ENCODE results near the gene RPL29. TPM values are rescaled to one million over a fixed set of nuclear protein-coding genes. Genes with fewer than 3 reads are reported as not detected.

The RPL29 gene
- total RNA-seq, 1 donor from 2014 or later: 588 TPM

DNA sequence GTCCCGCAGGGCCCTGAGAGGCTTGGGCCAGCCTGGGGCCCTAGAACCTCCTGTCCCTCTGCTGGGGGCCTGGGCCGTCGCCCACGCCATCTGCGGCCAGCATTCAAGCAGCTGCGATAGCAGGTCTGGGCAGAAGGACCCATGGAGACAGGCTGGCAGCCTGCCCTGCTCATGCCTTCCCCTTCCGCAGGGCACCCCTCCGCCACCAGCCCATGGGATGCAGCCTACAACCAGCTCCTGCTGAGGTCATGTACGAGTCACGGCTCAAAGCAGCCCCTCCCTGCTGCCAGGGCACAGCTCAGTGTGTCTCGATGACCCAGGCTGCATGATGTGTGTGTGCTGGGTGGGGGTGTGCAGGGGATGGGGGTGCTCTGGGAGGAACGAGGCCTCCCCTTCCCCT is 32.9 kb upstream of the RPL29 start:
- H3K27me3 Mint-ChIP-seq (ENCODE audit: unreplicated experiment): peaks cover 24% of the 10 kb centered on the region
- TF ChIP-seq, protein P1, sequence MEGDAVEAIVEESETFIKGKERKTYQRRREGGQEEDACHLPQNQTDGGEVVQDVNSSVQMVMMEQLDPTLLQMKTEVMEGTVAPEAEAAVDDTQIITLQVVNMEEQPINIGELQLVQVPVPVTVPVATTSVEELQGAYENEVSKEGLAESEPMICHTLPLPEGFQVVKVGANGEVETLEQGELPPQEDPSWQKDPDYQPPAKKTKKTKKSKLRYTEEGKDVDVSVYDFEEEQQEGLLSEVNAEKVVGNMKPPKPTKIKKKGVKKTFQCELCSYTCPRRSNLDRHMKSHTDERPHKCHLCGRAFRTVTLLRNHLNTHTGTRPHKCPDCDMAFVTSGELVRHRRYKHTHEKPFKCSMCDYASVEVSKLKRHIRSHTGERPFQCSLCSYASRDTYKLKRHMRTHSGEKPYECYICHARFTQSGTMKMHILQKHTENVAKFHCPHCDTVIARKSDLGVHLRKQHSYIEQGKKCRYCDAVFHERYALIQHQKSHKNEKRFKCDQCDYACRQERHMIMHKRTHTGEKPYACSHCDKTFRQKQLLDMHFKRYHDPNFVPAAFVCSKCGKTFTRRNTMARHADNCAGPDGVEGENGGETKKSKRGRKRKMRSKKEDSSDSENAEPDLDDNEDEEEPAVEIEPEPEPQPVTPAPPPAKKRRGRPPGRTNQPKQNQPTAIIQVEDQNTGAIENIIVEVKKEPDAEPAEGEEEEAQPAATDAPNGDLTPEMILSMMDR (IDR thresholded peaks at IDR 0.05; ENCODE audit: partially characterized antibody, unreplicated experiment): no peak
- H3K4me1 Mint-ChIP-seq (ENCODE audit: low read depth, unreplicated experiment): peaks cover 29% of the 10 kb centered on the region
- no peak for DNase-seq
- H3K9me3 Mint-ChIP-seq (ENCODE audit: unreplicated experiment): peaks cover 24% of the 10 kb centered on the region
- H3K4me3 Mint-ChIP-seq (ENCODE audit: unreplicated experiment): no peak overlapping the region
- peaks cover 4% of the 10 kb centered on the region for H3K36me3 Mint-ChIP-seq (ENCODE audit: unreplicated experiment)
- H3K27ac Mint-ChIP-seq (ENCODE audit: unreplicated experiment): no peak overlapping the region

DNA sequence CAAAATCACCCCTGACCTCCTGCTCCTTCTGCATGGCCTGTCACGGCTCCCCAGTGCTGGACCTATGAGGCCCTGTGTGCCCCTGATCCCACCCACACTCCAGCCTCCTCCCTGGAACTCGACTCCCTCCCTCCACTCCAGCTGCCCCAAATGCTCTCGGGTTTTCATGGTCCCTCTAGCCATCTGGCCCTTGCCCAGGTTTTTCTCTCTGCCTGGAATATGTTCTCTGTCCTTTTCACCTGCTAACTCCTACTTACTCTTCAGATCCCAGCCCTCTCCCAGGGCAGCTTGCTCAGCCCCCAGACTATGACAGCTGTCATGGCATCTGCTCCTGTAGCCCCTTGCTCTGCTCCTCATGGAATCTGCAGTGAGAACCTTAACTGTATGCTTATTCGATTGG is 30.3 kb upstream of the RPL29 start:
- TF ChIP-seq, protein P1 (IDR thresholded peaks at IDR 0.05; ENCODE audit: partially characterized antibody, unreplicated experiment): no peak
- Mint-ChIP-seq H3K9me3 (ENCODE audit: unreplicated experiment) (peaks cover 29% of the 10 kb centered on the region), H3K4me1 (ENCODE audit: low read depth, unreplicated experiment) (peaks cover 41% of the 10 kb centered on the region), H3K4me3 (ENCODE audit: unreplicated experiment) (peak overlapping the region; percentile 72), H3K36me3 (ENCODE audit: unreplicated experiment) (peaks cover 4% of the 10 kb centered on the region), H3K27me3 (ENCODE audit: unreplicated experiment) (peaks cover 26% of the 10 kb centered on the region), H3K27ac (ENCODE audit: unreplicated experiment) (peak overlapping the region; percentile 97)
- peak; percentile 57 for DNase-seq

DNA sequence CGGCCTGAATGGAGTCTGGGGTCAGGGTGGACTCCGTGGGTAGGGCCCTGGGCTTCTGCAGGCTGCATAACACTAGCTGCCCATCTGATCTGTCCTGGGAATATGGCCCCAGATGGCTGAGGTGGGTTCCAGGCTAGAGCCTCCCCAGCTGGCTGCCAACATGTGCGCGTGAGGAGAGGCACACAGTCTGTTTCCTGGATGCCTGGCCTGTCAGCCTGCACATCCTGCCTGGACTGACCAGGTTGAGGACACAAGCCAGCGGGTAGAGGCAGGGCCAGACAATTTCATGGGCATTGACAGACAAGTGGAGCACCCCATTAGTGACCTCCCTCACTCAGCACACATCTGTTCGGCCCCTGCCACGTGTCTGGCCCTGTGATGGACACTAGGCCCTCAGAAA is 29.8 kb upstream of the RPL29 start:
- Mint-ChIP-seq H3K27me3 (ENCODE audit: unreplicated experiment) (peaks cover 26% of the 10 kb centered on the region), H3K4me3 (ENCODE audit: unreplicated experiment) (peak overlapping the region; percentile 72), H3K9me3 (ENCODE audit: unreplicated experiment) (peaks cover 30% of the 10 kb centered on the region), H3K4me1 (ENCODE audit: low read depth, unreplicated experiment) (peaks cover 40% of the 10 kb centered on the region), H3K27ac (ENCODE audit: unreplicated experiment) (peak overlapping the region; percentile 97), H3K36me3 (ENCODE audit: unreplicated experiment) (peaks cover 4% of the 10 kb centered on the region)
- TF ChIP-seq, protein P1 (IDR thresholded peaks at IDR 0.05; ENCODE audit: partially characterized antibody, unreplicated experiment): no peak
- peak; percentile 69 for DNase-seq

DNA sequence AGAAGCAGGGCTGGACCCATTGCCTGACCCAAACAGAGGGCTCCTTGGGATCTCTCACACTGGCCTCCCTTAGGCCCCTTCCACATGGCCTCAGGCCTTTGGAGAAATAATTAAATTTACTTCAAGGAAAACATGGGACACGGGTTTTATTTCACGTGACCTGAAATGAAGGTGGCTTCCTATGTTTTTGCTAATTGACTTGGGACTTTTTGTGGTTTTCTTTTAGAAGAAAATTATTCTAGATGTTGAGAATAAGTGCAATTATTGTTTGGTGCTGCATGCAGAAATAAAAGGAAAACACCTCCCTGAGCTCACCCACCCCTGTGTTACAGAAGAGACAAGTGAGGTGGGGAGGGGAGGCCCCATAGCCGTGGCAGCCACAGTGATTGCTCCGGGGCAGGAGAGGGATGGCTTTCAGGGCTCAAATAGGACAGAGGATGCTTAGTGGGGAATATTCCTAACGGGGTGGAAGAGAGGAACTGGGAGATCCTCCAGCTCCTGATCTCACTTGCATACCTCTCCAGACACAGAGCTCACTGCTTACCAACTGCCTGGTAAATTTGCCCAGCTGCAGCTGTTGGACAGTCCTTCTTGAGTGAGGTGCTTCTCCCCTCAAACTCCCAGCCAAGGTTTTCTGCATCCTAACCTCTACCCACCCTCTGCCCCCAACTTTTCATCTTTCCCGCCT is 29.2 kb upstream of the RPL29 start:
- Mint-ChIP-seq H3K4me1 (ENCODE audit: low read depth, unreplicated experiment) (peaks cover 38% of the 10 kb centered on the region), H3K36me3 (ENCODE audit: unreplicated experiment) (peaks cover 4% of the 10 kb centered on the region), H3K9me3 (ENCODE audit: unreplicated experiment) (peaks cover 30% of the 10 kb centered on the region), H3K27me3 (ENCODE audit: unreplicated experiment) (peaks cover 26% of the 10 kb centered on the region), H3K4me3 (ENCODE audit: unreplicated experiment) (peak overlapping the region; percentile 72), H3K27ac (ENCODE audit: unreplicated experiment) (peak overlapping the region; percentile 97)
- DNase-seq: no peak
- TF ChIP-seq, protein P1 (IDR thresholded peaks at IDR 0.05; ENCODE audit: partially characterized antibody, unreplicated experiment): no peak

All from glutamatergic neuron (in vitro differentiated cells).